Activated gamma-delta T cell (primary cell): Measurements from ENCODE around the gene HCN4.
"Not testable (repeated sequence)": the region's sequence is repeated elsewhere in the genome, so short reads cannot be mapped to it uniquely, and the experiment has no call there.

Experiments used
- DNase-seq: peaks from one replicate; lab custom pipeline; 2025; lab: John Stamatoyannopoulos, UW
- total RNA-seq, 2 donors: gene quantifications; one replicate each; lab custom pipeline; 2026; lab: John Stamatoyannopoulos, UW

The HCN4 gene
- total RNA-seq, result 0.05 to 0.17 reads per million in 2 donors

DNA sequence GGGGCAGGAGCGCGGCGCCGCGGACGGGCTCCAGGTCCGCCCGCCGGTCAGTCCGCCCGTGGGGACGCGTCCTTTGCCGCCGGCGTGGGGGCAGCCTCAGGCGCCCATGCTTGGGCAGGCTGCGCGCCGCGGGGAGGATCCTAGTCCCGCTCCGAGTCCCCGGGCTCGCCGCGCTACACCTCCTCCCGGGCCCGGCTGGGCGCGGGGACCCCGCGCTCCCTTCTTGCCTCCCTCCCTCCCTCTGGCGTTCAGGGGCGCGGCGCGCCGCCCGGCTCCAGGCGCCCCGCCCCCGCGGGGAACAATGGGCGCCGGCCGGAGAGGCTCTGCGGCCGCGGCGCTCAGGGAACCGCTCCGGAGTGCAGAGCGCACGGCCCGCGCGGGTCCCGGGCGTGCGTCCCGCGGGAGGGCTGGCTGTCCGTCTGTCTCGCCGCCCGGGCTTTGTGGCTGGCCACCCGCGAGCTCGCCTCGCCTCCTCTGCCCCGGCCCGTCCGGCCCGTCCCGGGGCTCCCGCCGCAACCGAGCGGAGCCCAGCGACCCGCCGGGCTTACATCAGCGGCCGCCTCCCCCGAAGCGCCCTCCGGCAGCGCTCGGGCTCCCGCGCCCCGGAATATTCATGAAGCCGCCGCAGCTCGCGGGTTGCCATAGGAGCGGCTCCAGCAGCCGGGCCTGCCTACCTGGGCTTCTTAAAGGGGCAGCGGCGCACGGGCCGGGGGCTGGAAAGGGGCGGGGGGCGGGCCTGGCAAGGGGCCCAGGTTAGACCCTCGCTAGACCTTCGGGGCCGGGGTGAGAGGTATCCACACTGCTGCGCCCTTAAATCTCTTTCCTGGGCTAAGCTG is at the start of gene HCN4:
Gene HCN4 (minus strand): TSS at position 658 of the 836 bp plus-strand sequence. CDS start 688 bp downstream, outside the sequence.
- DNase-seq, result no peak

- DNase-seq, result no peak
Measured at GRCh38 chr15:73414876-73415275, 46.1 kb upstream of the HCN4 start.

DNA sequence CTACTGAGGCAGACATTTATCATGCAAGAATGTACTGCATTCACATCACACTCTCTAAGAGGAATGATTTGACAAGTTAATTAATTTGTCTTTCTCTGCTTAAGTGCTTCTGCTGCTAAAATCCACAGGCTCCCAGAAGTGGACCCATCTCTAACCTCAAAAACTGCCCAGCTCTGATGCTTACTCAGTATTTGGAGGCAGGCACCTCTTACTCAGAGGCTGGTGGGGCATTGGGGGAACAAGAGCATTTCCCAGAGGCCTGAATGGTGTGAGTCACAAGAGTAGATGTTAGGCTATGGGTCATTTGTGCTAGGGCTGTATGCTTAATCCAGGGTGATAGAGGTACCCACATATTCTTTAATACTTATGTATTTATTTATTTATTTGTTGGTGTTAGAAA is 34.4 kb upstream of the HCN4 start:
- no peak for DNase-seq

DNA sequence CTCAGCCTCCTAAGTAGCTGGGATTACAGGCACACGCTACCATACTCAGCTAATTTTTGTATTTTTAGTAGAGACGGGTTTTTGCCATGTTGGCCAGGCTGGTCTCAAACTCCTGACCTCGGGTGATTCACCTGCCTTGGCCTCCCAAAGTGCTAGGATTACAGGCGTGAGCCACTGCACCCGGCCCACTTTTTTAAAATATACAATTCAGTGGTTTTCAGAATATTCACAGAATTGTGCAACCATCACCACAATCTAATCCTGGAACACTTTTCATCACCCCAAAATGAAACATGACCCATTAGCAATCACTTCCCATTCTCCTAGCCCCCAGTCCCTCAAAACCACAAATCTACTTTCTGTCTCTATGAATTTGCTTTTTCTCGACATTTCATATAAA is 31.5 kb upstream of the HCN4 start:
- not testable (repeated sequence) for DNase-seq

- no peak for DNase-seq
Measured at GRCh38 chr15:73398861-73399260, 30.1 kb upstream of the HCN4 start.

GRCh38 chr15:73397461-73397860 is 28.7 kb upstream of the HCN4 start:
- DNase-seq, result no peak

GRCh38 chr15:73395671-73396070 is 26.9 kb upstream of the HCN4 start:
- DNase-seq, result no peak

DNA sequence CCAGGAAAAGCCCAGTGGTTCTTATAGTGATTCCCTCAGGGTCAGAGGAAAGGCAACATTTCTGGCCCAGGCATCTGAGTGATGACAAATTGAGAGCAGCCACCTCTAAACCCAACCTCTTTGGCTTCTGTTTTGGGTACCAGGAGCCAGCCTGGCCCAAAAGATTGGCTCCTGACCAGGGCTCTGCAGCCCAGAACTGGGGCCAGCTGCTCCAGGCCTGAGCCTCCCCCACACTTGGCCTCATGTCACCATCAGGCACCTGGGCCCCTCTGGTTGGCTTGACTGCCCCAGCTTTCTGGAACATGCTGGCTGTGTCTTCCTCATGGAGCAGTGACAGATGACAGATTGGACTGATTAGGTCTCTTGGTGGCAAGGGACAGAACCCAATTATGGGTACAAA is 26.0 kb upstream of the HCN4 start:
- no peak for DNase-seq

- no peak for DNase-seq
Measured at GRCh38 chr15:73393336-73393735, 24.6 kb upstream of the HCN4 start.

- no peak for DNase-seq
Measured at GRCh38 chr15:73392025-73392424, 23.3 kb upstream of the HCN4 start.

GRCh38 chr15:73391128-73391872 is 22.5 kb upstream of the HCN4 start:
- DNase-seq, result no peak

DNA sequence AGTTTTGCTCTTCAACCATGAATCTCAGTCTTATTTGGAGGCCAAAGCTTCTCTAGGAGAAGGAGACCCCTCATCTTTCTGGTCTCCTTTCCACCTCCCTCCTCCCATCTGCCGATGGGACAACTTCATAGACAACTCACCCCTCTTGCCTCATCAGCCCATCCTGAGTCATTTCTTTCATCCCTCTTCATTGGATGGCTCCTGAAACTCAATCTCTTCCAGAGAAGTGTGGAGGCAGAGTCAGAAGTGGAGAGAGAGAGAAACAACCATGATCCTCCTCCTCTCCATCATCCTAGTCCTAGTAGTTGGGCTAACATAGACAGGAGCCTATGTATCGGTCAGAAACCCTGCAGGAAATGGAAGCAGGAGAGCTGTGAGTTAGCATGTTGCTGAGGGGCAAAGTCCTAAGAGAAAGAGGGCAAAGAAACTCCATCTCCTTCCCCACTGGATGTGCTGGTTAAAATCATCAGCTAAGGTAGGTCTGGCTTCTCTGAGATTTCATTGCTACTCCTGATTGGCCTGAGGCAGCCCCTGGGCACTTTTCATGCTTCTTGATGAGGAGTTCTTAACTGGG is 21.3 kb upstream of the HCN4 start:
- no peak for DNase-seq

DNA sequence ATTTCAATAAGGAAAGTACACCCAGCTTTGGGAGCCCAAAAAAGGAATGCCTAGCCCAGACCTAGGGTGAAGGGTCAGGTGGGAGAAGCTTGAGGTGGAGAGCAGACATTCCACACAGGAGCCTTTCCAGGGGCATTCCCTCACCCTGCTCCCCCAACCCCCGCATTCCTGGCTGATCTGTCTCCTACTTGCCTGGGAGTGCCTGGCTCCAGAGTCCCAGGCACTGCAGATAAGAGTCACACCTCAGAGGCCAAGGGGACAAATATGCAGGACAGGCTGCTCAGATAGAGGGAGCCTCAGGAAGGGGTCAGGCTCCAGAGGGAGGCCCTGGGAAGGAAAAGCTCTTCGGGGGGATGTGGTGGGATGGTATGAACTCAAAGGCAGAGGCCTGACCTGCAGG is 20.8 kb upstream of the HCN4 start:
- no peak for DNase-seq

GRCh38 chr15:73388256-73388781 is 19.6 kb upstream of the HCN4 start:
- DNase-seq, result no peak

DNA sequence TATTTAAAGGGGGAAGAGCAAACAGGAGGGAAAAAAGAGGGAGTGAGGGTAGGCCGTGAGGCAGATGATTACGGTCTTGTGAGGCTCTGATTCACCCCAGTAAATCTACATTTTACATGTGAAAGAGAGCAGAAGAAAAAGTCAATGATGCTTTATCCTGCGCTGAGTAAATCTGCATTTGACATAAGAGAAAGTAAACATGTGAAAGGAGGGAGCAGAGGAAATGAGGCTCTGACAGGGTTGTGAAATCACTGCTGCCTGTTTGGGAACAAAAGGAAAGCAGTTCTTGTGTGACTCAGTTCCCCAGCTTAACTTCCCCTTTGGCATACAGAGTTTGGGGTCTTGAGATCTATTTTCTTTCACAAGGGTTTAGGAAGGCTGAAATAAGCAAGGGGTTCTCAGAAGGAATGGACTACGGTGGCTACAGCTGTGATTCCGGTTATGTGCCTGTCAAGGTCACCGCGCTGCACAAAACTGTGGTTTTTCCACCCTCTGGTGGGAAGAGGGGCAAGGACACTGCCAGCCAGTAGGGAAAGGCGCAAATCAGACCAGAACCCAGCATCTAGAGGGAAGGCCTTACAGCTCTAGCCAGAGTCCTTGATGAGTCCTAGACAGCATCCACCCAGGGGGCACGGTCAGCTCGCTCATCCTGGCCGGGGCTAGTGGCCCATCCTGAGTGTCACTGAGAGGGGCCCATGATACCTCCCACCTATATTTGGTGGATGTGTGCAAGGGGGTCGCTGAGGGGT is 18.9 kb upstream of the HCN4 start:
- DNase-seq, result no peak

- no peak for DNase-seq
Measured at GRCh38 chr15:73386886-73387506, 18.2 kb upstream of the HCN4 start.

- no peak for DNase-seq
Measured at GRCh38 chr15:73386238-73386637, 17.5 kb upstream of the HCN4 start.

DNA sequence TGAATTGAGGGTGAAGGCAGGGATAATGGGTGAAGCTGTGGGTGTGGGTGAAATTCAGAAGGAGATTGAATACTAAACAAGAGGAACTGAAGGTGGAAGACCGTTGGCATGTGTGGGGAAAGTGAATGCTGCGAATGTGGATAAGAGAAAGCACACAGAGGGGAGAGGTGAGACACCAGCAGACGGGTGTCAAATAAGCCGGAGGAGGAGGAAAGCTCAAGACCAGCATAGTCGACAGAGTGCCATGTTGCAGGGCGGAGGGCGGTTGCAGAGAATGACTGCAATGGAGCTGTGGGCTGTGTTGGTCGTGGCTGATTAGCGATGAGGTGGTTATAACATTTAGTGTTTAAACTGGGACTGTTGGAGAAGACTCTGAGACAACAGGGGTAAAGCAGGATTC is 16.4 kb upstream of the HCN4 start:
- DNase-seq, result no peak

DNA sequence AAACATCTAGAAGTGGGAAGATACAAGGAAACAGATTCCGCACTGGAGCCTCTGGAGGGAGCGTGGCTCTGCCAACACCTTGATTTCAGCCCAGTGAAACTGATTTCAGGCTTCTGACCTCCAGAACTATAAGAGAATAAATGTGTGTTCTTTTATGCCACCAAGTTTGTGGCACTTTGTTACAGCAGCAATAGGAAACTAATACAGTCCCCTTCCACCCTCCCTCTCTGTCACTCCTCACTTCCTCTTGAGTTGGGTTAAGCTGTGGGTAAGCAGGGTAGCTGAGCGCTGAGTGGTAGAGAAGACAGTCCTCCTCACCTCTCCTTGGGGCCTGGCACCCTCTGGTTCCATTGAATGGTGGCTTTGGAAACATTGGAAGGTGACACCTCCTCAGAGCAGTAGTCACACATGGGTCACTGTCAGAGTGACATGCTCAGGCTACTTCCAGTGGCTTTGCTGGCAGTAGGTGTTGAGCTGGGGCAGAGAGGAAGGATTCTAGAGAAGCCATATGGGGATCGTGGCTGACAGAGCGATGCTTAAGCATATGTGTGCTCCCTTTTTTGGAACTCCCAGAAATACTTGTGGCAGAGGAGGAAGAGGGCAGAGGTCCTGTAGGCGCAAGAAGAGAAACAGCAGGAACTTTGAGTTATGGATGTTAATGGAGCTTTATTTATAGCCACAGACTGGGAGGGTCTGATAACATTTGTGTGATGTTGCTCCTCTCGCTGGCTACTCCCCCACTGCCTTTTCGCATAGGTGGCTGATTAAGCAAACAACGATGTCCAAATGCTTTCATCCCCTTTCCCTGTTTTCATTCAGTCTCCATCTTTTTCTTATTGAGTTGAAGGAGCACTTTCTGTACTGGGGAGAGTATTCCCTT is 14.8 kb upstream of the HCN4 start:
- DNase-seq, result no peak

GRCh38 chr15:73382115-73382514 is 13.4 kb upstream of the HCN4 start:
- DNase-seq, result no peak
